PC-9 (cell line): ENCODE measurements around the gene SSTR3. TPM values are rescaled to one million over a fixed set of nuclear protein-coding genes. Genes with fewer than 3 reads are reported as not detected.

Source experiments
- BruUV-seq: library from RNA; stranded (reverse); fragments of 400-500 nt; replicated peaks from 2 replicates; lab custom pipeline; 2021; lab: Mats Ljungman, UMichigan
- CTCF ChIA-PET: fragments of 300-600 bp; sonication (Branson Sonifier 250); formaldehyde crosslinking; loops from one replicate; lab custom pipeline; 2022; ENCODE audit warnings: antibody characterized with exemption; lab: Charles Lee
- POLR2A ChIA-PET: fragments of 300-600 bp; sonication (Branson Sonifier 250); formaldehyde crosslinking; loops from one replicate; lab custom pipeline; 2022; ENCODE audit warnings: antibody characterized with exemption; ENCODE audit not compliant: unreplicated experiment; lab: Charles Lee
- DNase-seq, 2 experiments: peaks; one replicate each; pipeline versions ENCODE4 v3.0.0 to v3.0.0-alpha.2; 2015 to 2022; ENCODE audit warnings: mixed read lengths in 1 of 2
- H2AFZ ChIP-seq: fragments of 200-600 bp; sonication (generic); 2 replicates; pipeline ENCODE4 v1.8.1; 2017; ENCODE audit warnings: antibody characterized with exemption
- H3F3A ChIP-seq: fragments of 200-600 bp; sonication (generic); 2 replicates; pipeline ENCODE4 v1.8.1; 2017; ENCODE audit warnings: antibody characterized with exemption, mild to moderate bottlenecking, low read depth; ENCODE audit not compliant: insufficient read depth
- H3K27ac ChIP-seq: fragments of 200-600 bp; sonication (generic); 2 replicates; pipeline ENCODE4 v1.6.1; 2016; ENCODE audit warnings: mixed run types
- H3K27me3 ChIP-seq: fragments of 200-600 bp; sonication (generic); 2 replicates; pipeline ENCODE4 v1.6.1; 2016; ENCODE audit warnings: low read depth, mixed run types; ENCODE audit not compliant: insufficient read depth
- H3K36me3 ChIP-seq: fragments of 200-600 bp; sonication (generic); 2 replicates; pipeline ENCODE4 v1.6.1; 2016; ENCODE audit warnings: low read depth, mixed run types
- H3K4me1 ChIP-seq: fragments of 200-600 bp; sonication (generic); replicated peaks from 2 replicates; pipeline ENCODE4 v1.6.1; 2016; ENCODE audit warnings: mixed run types; ENCODE audit not compliant: insufficient read depth
- H3K4me2 ChIP-seq: fragments of 200-600 bp; sonication (generic); 2 replicates; pipeline ENCODE4 v1.6.1; 2017; ENCODE audit warnings: mixed run types
- H3K4me3 ChIP-seq: fragments of 200-600 bp; sonication (generic); 2 replicates; pipeline ENCODE4 v1.6.1; 2016; ENCODE audit warnings: mixed run types
- H3K79me2 ChIP-seq: fragments of 200-600 bp; sonication (generic); 2 replicates; pipeline ENCODE4 v1.6.1; 2017; ENCODE audit warnings: low read depth, mixed run types
- H3K9me2 ChIP-seq: fragments of 200-600 bp; sonication (generic); 2 replicates; pipeline ENCODE4 v1.8.1; 2017; ENCODE audit warnings: mild to moderate bottlenecking; ENCODE audit not compliant: insufficient read depth
- H3K9me3 ChIP-seq: fragments of 200-600 bp; sonication (generic); 2 replicates; pipeline ENCODE4 v1.8.1; 2016; ENCODE audit warnings: low read depth; ENCODE audit not compliant: insufficient read depth
- H4K20me1 ChIP-seq: fragments of 200-600 bp; sonication (generic); 2 replicates; pipeline ENCODE4 v1.8.1; 2017; ENCODE audit not compliant: insufficient read depth
- EZH2 ChIP-seq: fragments of 200-600 bp; sonication (generic); IDR thresholded peaks from 2 replicates; pipeline ENCODE4 v1.8.0; 2017; ENCODE audit warnings: antibody characterized with exemption, low read depth
- intact Hi-C: fragments of 100-400 bp; cut with micrococcal nuclease; formaldehyde crosslinking; loops from one replicate; pipeline ENCODE4 v1.10.0; 2022; ENCODE audit not compliant: unreplicated experiment
- total RNA-seq: library from RNA; stranded (reverse); gene quantifications from 2 replicates; pipeline ENCODE4 v1.2.3, GENCODE V29; 2021
- TF ChIP-seq, protein P1 (sequence below): fragments of 200-600 bp; sonication (generic); conservative IDR thresholded peaks from 2 replicates; pipeline ENCODE4 v1.6.1; 2017; ENCODE audit warnings: mixed run types, antibody characterized with exemption, mild to moderate bottlenecking, moderate library complexity

Gene SSTR3
- total RNA-seq, 1 experiment from 2014 or later: not detected

GRCh38 chr22:37188901-37189466 is 23.3 kb downstream of the SSTR3 start:
- Histone ChIP-seq H3K4me1 (peaks cover 75% of the 10 kb centered on the region), H3K79me2 (peaks cover 39% of the 10 kb centered on the region), H3K9me2 (no peaks in the 10 kb centered on the region), H3K4me3 (peak overlapping the region; percentile 65), H3K27ac (peak overlapping the region; percentile 94), H3K9me3 (no peaks in the 10 kb centered on the region), H2AFZ (no peak overlapping the region), H3K27me3 (no peaks in the 10 kb centered on the region), H4K20me1 (no peaks in the 10 kb centered on the region), H3F3A (peaks cover 68% of the 10 kb centered on the region), H3K4me2 (peak overlapping the region; percentile 77), H3K36me3 (no peaks in the 10 kb centered on the region; the same call in 1 of the 2 replicates)
- ChIA-PET POLR2A (no interaction called here), CTCF (no interaction called here)
- BruUV-seq: no TSS peak
- no peak for TF ChIP-seq EZH2
- TF ChIP-seq, protein P1, sequence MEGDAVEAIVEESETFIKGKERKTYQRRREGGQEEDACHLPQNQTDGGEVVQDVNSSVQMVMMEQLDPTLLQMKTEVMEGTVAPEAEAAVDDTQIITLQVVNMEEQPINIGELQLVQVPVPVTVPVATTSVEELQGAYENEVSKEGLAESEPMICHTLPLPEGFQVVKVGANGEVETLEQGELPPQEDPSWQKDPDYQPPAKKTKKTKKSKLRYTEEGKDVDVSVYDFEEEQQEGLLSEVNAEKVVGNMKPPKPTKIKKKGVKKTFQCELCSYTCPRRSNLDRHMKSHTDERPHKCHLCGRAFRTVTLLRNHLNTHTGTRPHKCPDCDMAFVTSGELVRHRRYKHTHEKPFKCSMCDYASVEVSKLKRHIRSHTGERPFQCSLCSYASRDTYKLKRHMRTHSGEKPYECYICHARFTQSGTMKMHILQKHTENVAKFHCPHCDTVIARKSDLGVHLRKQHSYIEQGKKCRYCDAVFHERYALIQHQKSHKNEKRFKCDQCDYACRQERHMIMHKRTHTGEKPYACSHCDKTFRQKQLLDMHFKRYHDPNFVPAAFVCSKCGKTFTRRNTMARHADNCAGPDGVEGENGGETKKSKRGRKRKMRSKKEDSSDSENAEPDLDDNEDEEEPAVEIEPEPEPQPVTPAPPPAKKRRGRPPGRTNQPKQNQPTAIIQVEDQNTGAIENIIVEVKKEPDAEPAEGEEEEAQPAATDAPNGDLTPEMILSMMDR: no peak
- intact Hi-C loops: loop anchor here (1.0 to 10.0 kb wide), 4 partner anchors 8 to 356 kb away; no protein-coding TSS in a partner anchor
- peak; percentile 79 to 99 for DNase-seq

- Histone ChIP-seq H3K4me3 (peak within 1 kb of the TSS; percentile 65), H3K36me3 (no peaks in the 10 kb centered on the region; the same call in 1 of the 2 replicates), H3K9me3 (no peaks in the 10 kb centered on the region), H2AFZ (peak within 1 kb of the TSS; percentile 71), H3K4me2 (peak within 1 kb of the TSS; percentile 77), H3K79me2 (peaks cover 39% of the 10 kb centered on the region), H3K27ac (peak within 1 kb of the TSS; percentile 94), H3K9me2 (no peaks in the 10 kb centered on the region), H4K20me1 (no peaks in the 10 kb centered on the region), H3K4me1 (peaks cover 70% of the 10 kb centered on the region), H3F3A (peaks cover 63% of the 10 kb centered on the region), H3K27me3 (no peaks in the 10 kb centered on the region)
- CTCF ChIA-PET: interaction anchor here (0.6 kb wide), 1 partner anchor 63 kb away, joined by 7 read pairs; no protein-coding TSS in a partner anchor
- BruUV-seq: no TSS peak
- TF ChIP-seq, protein P1: 0 out of 2 replicates have a peak, but pooled peaks have one; percentile 2
- TF ChIP-seq EZH2: no peak
- POLR2A ChIA-PET: interaction anchor here (0.5 kb wide), 1 partner anchor 513 kb away, joined by 4 read pairs; no protein-coding TSS in a partner anchor
- intact Hi-C loops: loop anchor here (1.0 to 10.0 kb wide), 2 partner anchors 8 to 357 kb away; no protein-coding TSS in a partner anchor
- DNase-seq: peak; percentile 58 to 85
Observed at GRCh38 chr22:37187891-37188761, 24.2 kb downstream of the SSTR3 start, which contains the start of gene C1QTNF6. Gene C1QTNF6, minus strand, starts transcription at chr22:37188247. Its CDS starts 34 bp downstream, at chr22:37188213.

GRCh38 chr22:37187552-37187890 is 24.8 kb downstream of the SSTR3 start:
- H3K4me3 ChIP-seq: peak overlapping the region; percentile 65
- no peaks in the 10 kb centered on the region for H3K9me2 ChIP-seq
- peak in 1 of 2 experiments; percentile 45 for DNase-seq
- H2AFZ ChIP-seq: peak overlapping the region; percentile 71
- CTCF ChIA-PET: interaction anchor here (0.6 kb wide), 1 partner anchor 62 kb away, joined by 7 read pairs; no protein-coding TSS in a partner anchor
- peaks cover 63% of the 10 kb centered on the region for H3K4me1 ChIP-seq
- H4K20me1 ChIP-seq: no peaks in the 10 kb centered on the region
- peaks cover 39% of the 10 kb centered on the region for H3K79me2 ChIP-seq
- TF ChIP-seq, protein P1: no peak
- TF ChIP-seq EZH2: no peak
- H3K36me3 ChIP-seq: no peaks in the 10 kb centered on the region; the same call in 1 of the 2 replicates
- no peaks in the 10 kb centered on the region for H3K27me3 ChIP-seq
- peaks cover 63% of the 10 kb centered on the region for H3F3A ChIP-seq
- BruUV-seq: TSS peak; percentile 62
- H3K9me3 ChIP-seq: no peaks in the 10 kb centered on the region
- POLR2A ChIA-PET: interaction anchor here (0.7 kb wide), 1 partner anchor 108 kb away, joined by 5 read pairs; no protein-coding TSS in a partner anchor
- peak overlapping the region; percentile 77 for H3K4me2 ChIP-seq
- peak overlapping the region; percentile 94 for H3K27ac ChIP-seq
- intact Hi-C loops: loop anchor here (10.0 kb wide), 1 partner anchor 357 kb away; no protein-coding TSS in a partner anchor
